Measurements from ENCODE around the gene NEIL3.

- TF ChIP-seq POLR2AphosphoS5 (IDR thresholded peaks at IDR 0.05; ENCODE audit: borderline replicate concordance, low read depth, low read length) (no peak), EZH2 (IDR thresholded peaks at IDR 0.05) (no peak), FOXP2 (optimal IDR thresholded peaks at IDR 0.05; ENCODE audit: control extremely low read depth, extremely low read length, insufficient read depth) (no peak)
These were observed 57.7 kb downstream of the NEIL3 start for GRCh38 chr4:177367336-177367735.

All from SK-N-MC (cell line).